ENCODE data around the gene ADRA2C.
"Not testable (repeated sequence)": the region's sequence is repeated elsewhere in the genome, so short reads cannot be mapped to it uniquely, and the experiment has no call there.

Gene ADRA2C

GRCh38 chr4:3810111-3810680 lies 44.0 kb downstream of the ADRA2C start:
- no peak for DNase-seq (ENCODE audit: insufficient read length, low spot score)
- no peak for FAIRE-seq

- DNase-seq (ENCODE audit: insufficient read length, low spot score) (no peak), FAIRE-seq (no peak)
Measured at GRCh38 chr4:3810796-3811485, 44.8 kb downstream of the ADRA2C start.

GRCh38 chr4:3811621-3812020 lies 45.4 kb downstream of the ADRA2C start:
- no peak for FAIRE-seq
- no peak for DNase-seq (ENCODE audit: insufficient read length, low spot score)

GRCh38 chr4:3812211-3812934 lies 46.2 kb downstream of the ADRA2C start:
- FAIRE-seq, result no peak
- DNase-seq (ENCODE audit: insufficient read length, low spot score), result no peak

GRCh38 chr4:3813151-3814052 lies 47.2 kb downstream of the ADRA2C start:
- FAIRE-seq (no peak), DNase-seq (ENCODE audit: insufficient read length, low spot score) (no peak)

- no peak for FAIRE-seq
- DNase-seq (ENCODE audit: insufficient read length, low spot score), result no peak
Measured at GRCh38 chr4:3814053-3814570, 47.9 kb downstream of the ADRA2C start.

- DNase-seq (ENCODE audit: insufficient read length, low spot score); FAIRE-seq: not testable (repeated sequence)
Measured at GRCh38 chr4:3814838-3815237, 48.7 kb downstream of the ADRA2C start.

- no peak for DNase-seq (ENCODE audit: insufficient read length, low spot score)
- no peak for FAIRE-seq
Measured at GRCh38 chr4:3816256-3816825, 50.2 kb downstream of the ADRA2C start.

GRCh38 chr4:3816983-3817960 lies 51.1 kb downstream of the ADRA2C start:
- FAIRE-seq (no peak), DNase-seq (ENCODE audit: insufficient read length, low spot score) (no peak)
